Measurements from ENCODE around the gene GBE1.
"Not testable (repeated sequence)": the region's sequence is repeated elsewhere in the genome, so short reads cannot be mapped to it uniquely, and the experiment has no call there.

GBE1 gene

DNA sequence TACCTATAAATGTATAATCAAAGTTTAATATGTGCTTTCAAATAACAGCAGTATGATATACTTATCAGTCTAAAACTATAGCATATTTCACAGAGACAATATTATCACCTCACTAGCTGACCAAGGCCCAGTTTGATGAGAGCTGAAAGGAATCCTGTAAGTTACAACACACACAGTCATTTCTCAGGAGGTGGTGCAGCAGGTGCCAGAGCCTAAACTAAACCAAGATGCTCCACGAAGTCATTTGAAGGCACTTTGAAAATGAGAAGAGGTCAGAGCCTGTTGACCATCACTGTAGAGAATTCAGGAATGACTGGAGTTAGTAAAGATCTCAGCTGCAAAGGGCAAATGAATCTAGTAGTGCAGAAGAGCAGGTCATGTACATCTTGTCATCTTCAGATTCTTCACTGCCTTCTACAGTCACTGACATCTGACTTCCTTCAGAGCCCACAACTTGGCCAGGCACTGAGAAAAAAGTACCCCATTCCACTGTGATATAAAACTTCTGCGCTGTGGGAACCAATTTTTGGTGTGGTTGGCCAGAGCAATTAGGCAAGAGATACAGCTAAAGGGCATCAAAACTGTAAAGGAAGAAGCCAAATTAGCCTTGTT lies 7.9 kb downstream of the GBE1 start:
- no peak for DNase-seq (ENCODE audit: low read depth in 2 of 2)

DNA sequence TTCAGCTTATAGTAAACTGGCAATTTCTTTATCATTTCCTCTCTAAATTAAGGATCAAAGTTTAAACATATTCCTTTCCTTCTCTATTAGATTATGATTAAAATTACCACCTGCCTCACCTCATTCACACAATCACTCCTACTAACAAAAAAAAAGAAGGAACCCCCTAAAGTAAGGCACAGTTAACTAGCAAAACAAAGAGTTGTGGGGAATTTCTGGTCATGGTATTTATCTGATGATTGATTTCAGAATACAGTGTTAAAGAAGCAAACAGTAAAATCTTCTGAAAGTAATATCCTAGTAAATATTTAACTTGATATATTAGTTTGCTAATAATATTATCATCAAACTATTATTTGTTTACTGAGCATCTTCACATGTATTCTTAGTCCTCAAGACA lies 8.8 kb downstream of the GBE1 start:
- no peak for DNase-seq (ENCODE audit: low read depth in 2 of 2)

DNA sequence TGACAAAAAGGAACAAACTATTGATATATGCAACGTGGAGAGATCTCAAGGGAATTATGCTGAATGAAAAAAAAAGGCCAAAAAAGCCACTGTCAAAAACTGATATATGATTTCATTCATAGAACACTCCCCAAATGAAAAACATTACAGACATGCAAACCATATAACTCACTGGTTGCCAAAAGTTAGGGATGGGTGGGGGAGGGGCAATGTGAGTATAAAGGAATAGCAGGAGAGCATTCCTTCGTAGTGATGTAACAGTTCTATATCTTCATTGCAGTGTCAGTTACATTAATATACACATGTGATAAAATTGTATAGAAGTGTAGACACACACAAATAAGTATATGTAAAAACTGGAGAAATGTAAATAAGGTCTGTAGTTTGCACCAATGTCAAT lies 12.2 kb downstream of the GBE1 start:
- DNase-seq (ENCODE audit: low read depth in 2 of 2): no peak

DNA sequence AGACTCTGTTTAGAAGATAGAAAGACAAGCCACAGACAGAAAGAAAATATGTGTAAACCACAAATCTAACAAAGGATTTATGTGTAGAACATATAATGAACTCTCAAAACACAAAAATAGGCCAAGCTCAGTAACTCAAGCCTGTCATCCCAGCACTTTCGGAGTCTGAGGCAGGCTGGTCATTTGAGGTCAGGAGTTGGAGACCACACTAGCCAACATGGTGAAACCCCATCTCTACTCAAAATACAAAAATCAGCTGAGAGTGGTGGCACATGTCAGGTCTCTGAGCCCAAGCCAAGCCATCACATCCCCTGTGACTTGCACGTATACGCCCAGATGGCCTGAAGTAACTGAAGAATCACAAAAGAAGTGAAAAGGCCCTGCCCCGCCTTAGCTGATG lies 14.2 kb downstream of the GBE1 start:
- DNase-seq (ENCODE audit: low read depth in 2 of 2): not testable (repeated sequence)

DNA sequence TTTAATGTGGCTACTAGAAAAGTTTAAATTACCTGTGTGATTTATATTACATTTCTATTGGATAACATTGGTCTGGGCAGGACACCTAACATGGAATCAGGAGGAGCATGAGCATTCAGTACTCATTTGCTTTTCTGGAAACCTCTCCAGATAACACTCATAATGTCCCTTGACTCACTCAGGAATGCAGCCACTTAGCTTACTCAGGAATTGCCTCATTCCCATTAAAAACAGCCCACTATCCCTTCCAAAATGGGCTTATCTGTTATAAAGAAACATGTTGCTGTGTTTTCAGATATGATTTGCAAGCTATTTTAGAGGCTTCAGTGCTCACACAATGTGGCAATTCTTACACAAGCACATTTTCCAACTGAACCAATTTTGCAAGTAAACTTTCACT lies 17.1 kb downstream of the GBE1 start:
- DNase-seq (ENCODE audit: low read depth in 2 of 2): no peak

DNA sequence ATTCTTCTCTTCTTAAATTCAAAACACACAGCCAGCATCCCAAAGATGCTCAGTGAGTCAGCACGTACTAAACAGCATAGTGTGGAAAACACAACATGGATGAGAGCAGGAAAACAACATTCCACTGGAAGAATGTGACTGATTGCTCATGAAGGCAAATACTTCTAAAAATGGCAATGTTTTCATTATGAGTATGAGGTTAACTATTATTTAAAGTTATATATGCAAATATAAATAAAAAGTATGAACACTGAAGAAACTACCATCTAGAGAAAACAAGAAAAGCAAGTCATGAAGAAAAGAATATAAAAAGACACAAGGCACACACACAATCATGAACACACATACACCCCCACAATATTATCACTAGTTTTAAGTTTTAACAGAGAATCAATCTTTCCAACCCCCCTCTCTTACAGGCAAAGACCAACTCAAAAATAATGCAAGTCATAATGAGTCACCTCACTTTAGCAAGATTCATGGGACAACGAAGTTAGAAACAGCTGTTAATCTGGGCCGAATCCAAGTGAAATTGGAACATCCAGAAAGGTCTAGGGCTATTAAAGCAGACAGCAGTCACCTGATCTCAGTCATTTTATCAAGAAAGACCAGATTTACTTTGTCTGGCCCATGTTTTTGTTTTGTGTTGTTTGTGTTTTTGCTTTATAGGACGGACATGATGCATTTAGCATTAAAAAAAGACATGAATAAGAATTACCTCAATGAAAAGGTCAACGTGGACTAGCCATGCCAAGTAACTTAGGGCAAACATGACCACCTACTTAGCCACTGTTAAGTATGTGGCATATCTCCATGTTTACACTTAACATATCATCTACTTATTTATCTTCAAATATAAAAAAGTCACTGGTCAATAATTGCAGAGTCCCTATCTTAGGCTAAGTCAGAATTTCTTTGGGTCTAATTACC lies 18.1 kb downstream of the GBE1 start:
- no peak for DNase-seq (ENCODE audit: low read depth in 2 of 2)

DNA sequence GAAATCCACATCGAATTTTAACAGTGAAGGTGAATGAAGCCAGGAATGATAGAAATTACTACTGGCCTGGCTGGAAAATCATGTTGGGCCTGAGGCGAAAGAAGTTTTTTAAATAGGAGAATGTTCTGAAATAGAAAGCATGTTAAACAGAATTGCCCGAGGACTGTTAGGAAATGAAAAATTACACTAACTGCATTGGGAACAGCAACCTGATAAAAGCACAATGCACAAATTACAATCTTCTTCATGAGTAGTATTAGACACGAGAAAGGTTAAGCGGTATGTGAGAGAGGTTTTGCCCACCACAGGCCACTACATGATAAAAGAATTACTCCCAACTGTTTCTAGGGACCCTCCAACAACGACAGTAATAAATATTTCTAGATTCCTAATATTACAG lies 18.9 kb downstream of the GBE1 start:
- no peak for DNase-seq (ENCODE audit: low read depth in 2 of 2)

DNA sequence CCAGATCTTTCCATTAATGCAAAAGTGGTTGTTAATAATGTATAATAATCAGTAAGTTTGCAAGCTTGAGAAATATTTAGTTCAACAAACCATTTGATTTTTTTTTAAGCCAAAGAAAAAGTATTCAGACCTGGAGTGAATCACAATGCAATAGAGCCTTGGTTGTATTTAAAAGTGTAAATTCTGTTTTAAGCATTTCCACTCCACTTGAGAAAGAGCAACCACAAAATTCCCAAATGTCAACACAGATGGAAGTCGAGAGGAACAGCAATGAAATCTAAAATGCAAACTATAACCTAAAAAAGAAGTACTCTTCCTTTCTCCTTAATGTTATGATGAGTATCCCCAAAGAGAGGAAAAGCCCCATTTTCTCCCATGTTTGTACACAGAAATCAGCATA lies 20.2 kb downstream of the GBE1 start:
- DNase-seq (ENCODE audit: low read depth in 2 of 2): no peak

DNA sequence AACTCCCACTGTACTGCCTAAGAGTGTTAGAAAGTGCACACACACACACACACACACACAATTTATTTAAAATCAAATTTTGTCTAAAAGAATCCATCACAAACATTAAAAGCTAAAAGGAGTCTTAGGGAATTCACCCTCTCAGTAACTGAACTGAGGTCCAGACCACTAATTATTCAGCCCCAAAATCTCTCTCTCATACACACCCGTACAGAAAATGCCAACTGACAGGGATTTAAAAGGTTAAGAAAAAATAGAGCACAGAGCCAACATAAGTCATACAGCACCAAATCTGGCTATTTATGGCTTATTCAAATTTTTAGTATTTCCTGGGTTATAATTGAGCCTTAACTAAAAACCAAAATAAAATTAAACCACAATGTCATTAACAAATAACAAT lies 20.7 kb downstream of the GBE1 start:
- no peak for DNase-seq (ENCODE audit: low read depth in 2 of 2)

DNA sequence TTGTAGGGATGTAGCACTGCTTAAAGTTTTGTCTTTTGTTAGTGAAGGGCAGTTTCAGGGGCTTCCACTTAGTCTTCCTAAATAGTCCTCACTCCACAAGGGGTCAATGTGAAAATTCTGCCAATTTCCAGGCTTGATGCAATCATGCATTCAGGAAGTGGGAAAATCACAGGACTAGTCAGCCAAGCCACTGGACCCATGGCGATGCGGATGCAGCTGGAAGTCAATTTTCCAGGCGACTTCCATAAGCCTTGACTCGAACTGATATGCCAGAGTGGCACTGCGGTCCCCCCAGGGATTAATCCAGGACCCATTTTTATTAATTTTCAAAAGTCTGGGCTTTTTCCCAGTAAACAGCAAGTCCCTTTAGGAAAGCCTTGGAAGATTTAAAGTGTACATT lies 26.1 kb downstream of the GBE1 start:
- DNase-seq (ENCODE audit: low read depth in 2 of 2): no peak

DNA sequence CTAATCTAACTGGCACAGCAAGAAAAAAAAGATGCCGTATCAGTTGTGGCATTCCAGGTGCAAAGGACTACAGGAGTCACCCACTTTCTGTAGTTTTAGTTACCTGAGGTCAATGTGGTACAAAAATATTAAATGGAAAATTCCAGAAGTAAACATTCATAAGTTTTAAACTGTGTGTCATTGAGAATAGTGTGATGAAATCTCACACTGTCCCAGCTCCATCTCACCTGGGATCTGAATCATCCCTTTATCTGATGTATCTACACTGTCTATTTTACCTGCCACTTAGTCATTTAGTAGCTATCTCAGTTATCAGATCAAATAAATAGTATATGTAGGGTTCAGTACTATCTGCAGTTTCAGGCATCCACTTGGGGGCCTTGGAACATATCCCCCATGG lies 26.7 kb downstream of the GBE1 start:
- DNase-seq (ENCODE audit: low read depth in 2 of 2): no peak

DNA sequence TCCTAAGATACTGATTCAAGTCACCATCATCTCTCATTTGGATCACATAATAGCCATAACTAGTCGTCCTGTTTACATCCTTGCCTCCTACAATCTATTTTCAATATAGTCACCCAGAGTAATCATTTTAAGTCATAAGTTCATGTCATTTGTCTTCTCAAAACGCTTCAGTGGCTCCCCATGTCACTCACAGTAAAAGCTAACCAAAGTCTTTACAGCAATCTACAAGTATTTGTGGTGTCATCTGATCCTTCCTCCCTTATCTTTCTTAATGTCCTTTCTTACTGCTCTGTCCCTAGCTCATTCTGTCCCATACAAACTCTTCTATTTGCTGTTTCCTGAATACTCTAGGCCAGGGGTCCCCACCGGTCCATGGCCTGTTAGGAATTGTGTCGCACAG lies 28.8 kb downstream of the GBE1 start:
- DNase-seq (ENCODE audit: low read depth in 2 of 2): no peak

DNA sequence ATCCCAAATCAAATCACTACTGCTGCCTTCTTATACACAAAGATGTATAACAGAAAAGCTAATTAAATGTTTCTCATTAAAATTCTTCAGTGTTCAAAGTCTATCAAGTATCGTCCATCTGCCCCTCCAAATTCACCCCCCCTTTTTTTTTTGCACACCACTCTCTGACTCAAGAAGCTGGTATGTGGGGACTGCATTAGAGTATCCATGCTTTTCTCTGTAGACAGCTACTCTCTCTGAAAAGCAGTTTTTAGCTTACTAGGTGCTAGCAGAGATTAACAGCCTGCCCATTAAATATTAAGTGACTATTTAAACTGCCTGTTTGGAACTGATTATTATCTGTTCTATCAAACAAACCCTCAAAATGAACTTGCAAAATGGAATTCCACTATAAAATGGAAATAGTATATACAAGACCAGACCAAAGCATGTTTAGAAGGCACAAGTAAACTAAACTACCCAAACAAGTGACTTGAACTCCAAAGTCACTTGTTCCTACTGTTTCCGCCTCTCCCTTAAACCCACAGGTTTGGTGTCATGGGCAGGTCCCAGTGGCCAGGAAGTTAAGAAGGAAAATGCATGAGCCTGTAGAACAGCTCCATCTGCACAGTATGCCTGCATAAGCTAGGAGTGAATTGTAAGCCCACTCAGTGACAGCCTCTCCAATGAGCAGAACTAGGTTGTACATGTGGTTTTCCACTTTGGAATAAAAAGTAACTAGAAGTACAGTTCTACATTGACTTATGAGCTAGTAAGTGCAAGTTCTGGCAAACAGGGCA lies 32.5 kb downstream of the GBE1 start:
- DNase-seq (ENCODE audit: low read depth in 2 of 2): no peak

DNA sequence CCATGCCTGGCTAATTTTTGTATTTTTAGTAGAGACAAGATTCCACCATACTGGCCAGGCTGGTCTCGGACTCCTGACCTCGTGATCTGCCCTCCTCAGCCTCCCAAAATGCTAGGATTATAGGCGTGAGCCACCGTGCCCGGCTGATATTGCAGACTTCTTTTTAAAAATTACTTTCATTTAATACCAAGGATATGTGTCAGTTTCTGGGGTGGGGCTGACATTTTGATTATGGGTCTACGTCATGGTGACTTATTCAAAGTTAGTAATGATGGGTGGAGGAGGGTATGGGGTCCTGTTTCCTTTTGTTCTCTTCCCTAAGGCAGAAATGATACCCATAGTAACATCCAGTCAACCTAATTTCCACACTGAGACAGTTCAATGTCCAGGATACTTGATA lies 34.7 kb downstream of the GBE1 start:
- no peak for DNase-seq (ENCODE audit: low read depth in 2 of 2)

DNA sequence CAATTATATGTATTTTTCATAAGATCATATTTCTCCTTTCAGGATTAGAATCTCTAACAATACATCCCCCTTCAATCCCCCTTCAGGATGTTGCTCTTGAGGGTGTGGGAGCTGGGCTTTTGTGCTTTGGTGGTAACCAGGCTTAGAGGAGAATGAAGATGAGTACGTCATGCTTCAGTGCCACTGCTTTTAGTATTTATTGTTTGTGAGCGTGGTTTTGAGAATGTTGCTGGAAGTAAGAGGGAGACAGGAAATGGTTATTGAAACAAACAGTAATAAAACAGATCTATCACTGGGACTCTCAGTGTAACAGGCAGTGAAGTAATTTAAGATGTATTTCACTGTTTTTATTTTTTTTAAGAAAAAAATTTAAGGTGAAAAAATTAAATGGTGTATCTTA lies 35.3 kb downstream of the GBE1 start:
- DNase-seq (ENCODE audit: low read depth in 2 of 2): no peak

DNA sequence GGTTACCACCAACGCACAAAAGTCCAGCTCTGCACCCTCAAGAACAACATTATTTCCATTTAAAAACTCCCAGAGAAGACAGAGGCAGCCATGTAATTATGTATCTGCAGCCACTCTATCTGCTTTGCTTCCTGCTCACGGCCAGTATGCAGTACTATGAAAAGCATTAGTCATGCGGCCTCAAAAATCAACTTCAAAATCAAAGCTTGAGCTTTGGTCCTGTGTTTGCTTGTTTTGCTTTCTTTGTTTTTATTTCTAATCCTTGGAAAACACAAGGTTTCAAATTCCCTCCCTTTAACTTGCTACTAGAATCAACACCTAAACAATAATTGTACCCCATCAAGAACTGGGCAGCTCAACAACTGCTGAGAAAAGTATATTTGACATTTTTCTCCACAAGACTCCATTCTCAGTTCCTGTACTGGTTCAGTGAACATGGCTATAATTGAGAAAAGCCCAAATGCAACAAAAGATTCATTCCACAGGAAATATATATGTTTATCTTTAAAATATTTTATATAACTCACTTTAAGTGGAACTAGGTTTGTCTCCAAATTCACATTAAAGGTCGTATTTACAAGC lies 37.6 kb downstream of the GBE1 start:
- no peak for DNase-seq (ENCODE audit: low read depth in 2 of 2)

DNA sequence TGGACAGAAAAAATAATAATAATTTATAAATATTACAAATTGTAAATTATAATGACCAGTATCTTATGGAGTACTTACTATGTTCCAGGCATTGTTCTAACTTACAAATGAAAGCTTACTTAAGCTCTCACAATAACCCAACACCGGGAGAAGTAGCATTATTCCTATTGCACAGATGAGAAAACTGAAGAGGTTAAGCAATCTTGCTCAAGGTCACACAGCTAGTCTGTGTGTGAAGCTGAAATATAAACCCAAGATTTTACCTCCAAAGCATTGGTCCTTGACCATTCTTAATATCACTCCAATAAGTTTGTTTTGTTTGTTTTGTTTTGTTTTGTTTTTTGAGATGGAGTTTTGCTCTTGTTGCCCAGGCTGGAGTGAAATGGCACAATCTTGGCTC lies 43.1 kb downstream of the GBE1 start:
- no peak for DNase-seq (ENCODE audit: low read depth in 2 of 2)

DNA sequence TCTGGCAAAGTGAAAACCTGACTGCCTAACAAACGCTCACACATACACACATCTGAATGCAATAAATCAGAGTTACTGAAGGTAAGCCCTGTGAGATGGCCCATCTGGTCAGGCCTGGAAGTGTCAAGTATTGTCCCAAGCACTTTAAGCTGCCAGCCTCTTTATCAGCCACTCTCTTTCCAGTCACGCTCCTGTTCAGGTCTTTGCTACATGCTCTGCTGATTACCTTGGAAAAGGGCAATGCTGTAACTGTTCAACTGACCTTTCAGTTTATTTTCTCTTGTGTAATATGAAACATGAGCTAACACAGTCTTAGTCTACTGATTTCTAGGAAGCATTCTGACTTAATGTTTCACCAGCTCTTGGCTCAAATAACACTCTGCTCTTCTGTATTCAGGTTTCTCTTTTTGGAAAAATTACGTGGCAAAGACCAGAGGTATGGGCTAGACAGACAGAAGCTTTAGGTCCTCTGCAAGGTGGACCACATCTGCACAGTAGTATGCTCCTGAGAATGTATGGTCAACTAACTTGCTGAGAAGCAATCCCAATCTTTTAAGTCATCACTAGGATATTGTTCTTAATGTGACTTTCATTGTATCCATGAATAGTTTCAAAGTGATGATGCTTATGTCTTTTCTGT lies 44.5 kb downstream of the GBE1 start:
- DNase-seq (ENCODE audit: low read depth in 2 of 2): no peak

DNA sequence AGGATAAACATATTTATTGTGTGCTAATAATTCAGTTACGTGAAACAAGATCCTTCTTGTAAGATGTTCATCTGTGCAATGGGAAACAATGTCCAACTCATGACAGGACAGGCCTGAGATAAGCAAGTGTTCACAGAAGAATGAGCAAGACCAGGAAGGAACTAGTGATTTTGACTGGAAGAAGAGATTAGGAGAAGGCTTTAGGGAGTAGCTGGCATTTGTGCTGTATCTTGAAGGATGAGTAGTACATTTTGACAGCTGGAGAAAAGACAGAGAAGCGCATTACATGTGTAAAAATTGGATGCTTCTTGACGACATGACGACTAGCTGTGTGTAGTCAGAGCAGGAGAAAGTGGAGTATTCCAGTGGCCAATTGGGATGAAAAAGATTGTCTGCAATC lies 48.4 kb downstream of the GBE1 start:
- DNase-seq (ENCODE audit: low read depth in 2 of 2): no peak

DNA sequence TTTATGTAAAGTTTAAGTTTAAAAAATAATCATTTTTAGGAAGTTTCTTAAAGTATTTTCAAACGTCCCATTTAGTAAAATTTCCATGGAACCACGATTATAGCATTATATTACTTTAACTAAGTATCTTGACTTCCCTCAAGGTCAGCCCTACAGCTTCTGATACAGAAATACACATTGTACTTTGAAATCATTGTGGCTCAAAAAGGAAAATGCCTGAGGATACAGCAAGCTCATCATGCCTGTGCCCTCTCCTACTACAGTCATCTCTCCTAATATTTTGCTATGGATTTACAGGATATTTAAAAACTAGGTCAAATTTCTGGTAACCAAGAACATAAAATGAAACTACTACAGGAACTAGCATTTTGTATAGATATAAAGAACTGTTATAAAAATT lies 51.8 kb downstream of the GBE1 start:
- no peak for DNase-seq (ENCODE audit: low read depth in 2 of 2)

DNA sequence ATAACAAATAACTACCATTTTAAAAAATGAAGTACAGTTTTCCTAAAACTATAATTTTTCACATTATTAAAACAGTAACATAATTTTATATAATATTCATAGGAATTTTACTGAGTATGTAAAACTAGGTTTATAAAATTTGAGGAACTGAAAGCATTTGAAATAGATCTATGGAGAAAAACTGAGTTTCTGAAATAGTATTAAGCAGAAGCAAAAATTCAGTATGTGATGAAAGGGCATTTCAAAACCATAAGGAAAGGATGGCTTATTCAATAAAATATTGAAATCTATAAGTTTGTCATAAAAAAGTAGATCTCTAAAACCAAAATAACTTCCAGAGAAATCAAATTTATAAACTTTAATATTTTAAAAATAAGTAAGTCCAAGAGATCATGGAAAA lies 53.4 kb downstream of the GBE1 start:
- DNase-seq (ENCODE audit: low read depth in 2 of 2): no peak

DNA sequence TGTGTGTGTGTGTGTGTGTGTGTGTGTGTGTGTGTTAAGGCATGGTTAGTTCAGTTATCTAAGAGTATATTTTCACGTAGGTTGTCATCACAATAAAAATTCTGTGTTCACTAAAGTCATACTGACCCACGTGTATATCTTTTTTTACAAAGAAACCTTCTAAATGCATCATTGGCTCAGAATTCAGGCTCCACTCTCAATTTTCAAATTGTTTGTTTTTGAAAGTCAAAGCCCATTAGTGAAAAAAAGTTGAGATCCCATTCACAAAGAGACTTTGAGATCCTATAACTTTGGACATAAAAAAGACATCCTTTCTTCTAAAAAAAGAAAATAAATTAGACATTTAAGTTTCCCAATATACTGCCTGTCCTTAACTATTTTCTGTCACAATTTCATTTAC lies 59.3 kb downstream of the GBE1 start:
- no peak for DNase-seq (ENCODE audit: low read depth in 2 of 2)

All from stimulated activated CD4-positive, alpha-beta T cell treated with anti-CD3 and anti-CD28 coated beads, Interleukin-1b, Interleukin-23, amount 100 ng/mL, for 4 hours (primary cell).